HUES48 (cell line): ENCODE results near the gene GTF3C5.
"Not testable (repeated sequence)": the region's sequence is repeated elsewhere in the genome, so short reads cannot be mapped to it uniquely, and the experiment has no call there.

ENCODE experiments used
- H3K27ac ChIP-seq: one replicate; pipeline ENCODE4 v1.7.0; 2013; ENCODE audit warnings: low read depth, low read length, inconsistent platforms
- H3K27me3 ChIP-seq: 2 replicates; pipeline ENCODE4 v1.6.1; 2013; ENCODE audit warnings: mild to moderate bottlenecking, low read length; ENCODE audit not compliant: control insufficient read depth, insufficient read depth
- H3K36me3 ChIP-seq: 2 replicates; pipeline ENCODE4 v1.6.1; 2013; ENCODE audit warnings: low read length; ENCODE audit not compliant: control insufficient read depth, insufficient read depth
- H3K4me1 ChIP-seq: 2 replicates; pipeline ENCODE4 v1.6.1; 2013; ENCODE audit warnings: mild to moderate bottlenecking, low read length; ENCODE audit not compliant: control insufficient read depth, insufficient read depth
- H3K4me3 ChIP-seq: 2 replicates; pipeline ENCODE4 v1.5.1; 2013; ENCODE audit warnings: mild to moderate bottlenecking, low read depth, low read length
- H3K9ac ChIP-seq: 2 replicates; pipeline ENCODE4 v1.6.1; 2013; ENCODE audit warnings: mild to moderate bottlenecking, low read depth, low read length, moderate library complexity
- H3K9me3 ChIP-seq: 2 replicates; pipeline ENCODE4 v1.6.1; 2013; ENCODE audit warnings: low read length; ENCODE audit not compliant: control insufficient read depth, insufficient read depth

The GTF3C5 gene

GRCh38 chr9:133064241-133065069 is 33.7 kb downstream of the GTF3C5 start:
- H3K9me3 ChIP-seq, result no peaks in the 10 kb centered on the region
- H3K4me1 ChIP-seq, result peaks cover 15% of the 10 kb centered on the region
- no peak overlapping the region for H3K27ac ChIP-seq
- H3K36me3 ChIP-seq, result peaks cover 3% of the 10 kb centered on the region; the same call in 1 of the 2 replicates
- H3K9ac ChIP-seq, result no peak overlapping the region
- H3K4me3 ChIP-seq, result no peak overlapping the region
- no peaks in the 10 kb centered on the region for H3K27me3 ChIP-seq

GRCh38 chr9:133065070-133065388 is 34.2 kb downstream of the GTF3C5 start:
- Histone ChIP-seq H3K9me3 (no peaks in the 10 kb centered on the region), H3K36me3 (peaks cover 3% of the 10 kb centered on the region; the same call in 1 of the 2 replicates), H3K27ac (no peak overlapping the region), H3K4me1 (peaks cover 10% of the 10 kb centered on the region; the same call in 1 of the 2 replicates), H3K9ac (no peak overlapping the region), H3K27me3 (no peaks in the 10 kb centered on the region), H3K4me3 (no peak overlapping the region)

- H3K9me3 ChIP-seq, result no peaks in the 10 kb centered on the region
- H3K27me3 ChIP-seq, result no peaks in the 10 kb centered on the region
- peaks cover 2% of the 10 kb centered on the region; the same call in 1 of the 2 replicates for H3K4me1 ChIP-seq
- peaks cover 3% of the 10 kb centered on the region; the same call in 1 of the 2 replicates for H3K36me3 ChIP-seq
- H3K9ac ChIP-seq, result no peak overlapping the region
- no peak overlapping the region for H3K4me3 ChIP-seq
- no peak overlapping the region for H3K27ac ChIP-seq
Measured at GRCh38 chr9:133066181-133066983, 35.6 kb downstream of the GTF3C5 start.

- no peaks in the 10 kb centered on the region for H3K4me1 ChIP-seq
- no peak overlapping the region for H3K4me3 ChIP-seq
- no peaks in the 10 kb centered on the region for H3K9me3 ChIP-seq
- H3K27me3 ChIP-seq, result no peaks in the 10 kb centered on the region
- H3K9ac ChIP-seq, result no peak overlapping the region
- H3K27ac ChIP-seq, result no peak overlapping the region
- peaks cover 3% of the 10 kb centered on the region; the same call in 1 of the 2 replicates for H3K36me3 ChIP-seq
Measured at GRCh38 chr9:133067006-133067405, 36.2 kb downstream of the GTF3C5 start.

GRCh38 chr9:133067813-133068212 is 37.0 kb downstream of the GTF3C5 start:
- Histone ChIP-seq H3K27me3 (no peaks in the 10 kb centered on the region), H3K4me3 (no peak overlapping the region), H3K36me3 (peaks cover 3% of the 10 kb centered on the region; the same call in 1 of the 2 replicates), H3K27ac (no peak overlapping the region), H3K4me1 (no peaks in the 10 kb centered on the region), H3K9me3 (no peaks in the 10 kb centered on the region), H3K9ac (no peak overlapping the region)

GRCh38 chr9:133068431-133068830 is 37.6 kb downstream of the GTF3C5 start:
- not testable (repeated sequence) for H3K4me1 ChIP-seq, H3K27ac ChIP-seq, H3K9ac ChIP-seq, H3K27me3 ChIP-seq, H3K9me3 ChIP-seq, H3K4me3 ChIP-seq, H3K36me3 ChIP-seq

- H3K4me3 ChIP-seq, H3K4me1 ChIP-seq, H3K27me3 ChIP-seq, H3K36me3 ChIP-seq, H3K9me3 ChIP-seq, H3K27ac ChIP-seq, H3K9ac ChIP-seq: not testable (repeated sequence)
Measured at GRCh38 chr9:133070500-133070961, 39.7 kb downstream of the GTF3C5 start.

GRCh38 chr9:133070985-133071384 is 40.2 kb downstream of the GTF3C5 start:
- H3K9me3 ChIP-seq, H3K27me3 ChIP-seq, H3K9ac ChIP-seq, H3K27ac ChIP-seq, H3K36me3 ChIP-seq, H3K4me1 ChIP-seq, H3K4me3 ChIP-seq: not testable (repeated sequence)

GRCh38 chr9:133071484-133072150 is 40.8 kb downstream of the GTF3C5 start:
- no peaks in the 10 kb centered on the region for H3K36me3 ChIP-seq
- H3K27ac ChIP-seq, result no peak overlapping the region
- no peaks in the 10 kb centered on the region for H3K4me1 ChIP-seq
- H3K9me3 ChIP-seq, result no peaks in the 10 kb centered on the region
- no peak overlapping the region for H3K4me3 ChIP-seq
- no peaks in the 10 kb centered on the region for H3K27me3 ChIP-seq
- H3K9ac ChIP-seq, result no peak overlapping the region

GRCh38 chr9:133072210-133072609 is 41.4 kb downstream of the GTF3C5 start:
- H3K27ac ChIP-seq, H3K4me1 ChIP-seq, H3K9me3 ChIP-seq, H3K27me3 ChIP-seq, H3K9ac ChIP-seq, H3K36me3 ChIP-seq, H3K4me3 ChIP-seq: not testable (repeated sequence)
